ENCODE results near the gene MRPL49.
A peak's percentile ranks its signal among the peaks of the same experiment; 100 is the strongest.

Gene MRPL49

GRCh38 chr11:65110354-65110861 is 11.7 kb upstream of the MRPL49 start:
- H3K79me2 ChIP-seq (ENCODE audit: control insufficient read depth, insufficient read depth, low read length), result no peaks in the 10 kb centered on the region
- no peaks in the 10 kb centered on the region for H3K36me3 ChIP-seq (ENCODE audit: control insufficient read depth, insufficient read depth, low read length)
- H3K18ac ChIP-seq (ENCODE audit: low read length), result no peak overlapping the region
- no peak overlapping the region for H2AK5ac ChIP-seq (ENCODE audit: low read length)
- no peak overlapping the region for H2BK15ac ChIP-seq (replicated peaks; ENCODE audit: low read depth)
- no peak overlapping the region for H4K5ac ChIP-seq (ENCODE audit: low read length)
- no CpG with 5 or more reads among the region's 18 CpGs for WGBS (ENCODE audit: extremely low coverage, insufficient coverage, low lambda C conversion rate)
- no peak overlapping the region for H3K4me2 ChIP-seq (ENCODE audit: low read length)
- H3K4me1 ChIP-seq (ENCODE audit: control insufficient read depth, low read depth, low read length), result peaks cover 3% of the 10 kb centered on the region
- H3K4me3 ChIP-seq (ENCODE audit: low read length), result no peak overlapping the region
- no peak overlapping the region for H4K8ac ChIP-seq (ENCODE audit: low read depth, low read length)
- H3K27me3 ChIP-seq (ENCODE audit: insufficient read depth, low read length, poor library complexity), result no peaks in the 10 kb centered on the region
- H2BK5ac ChIP-seq (ENCODE audit: low read length), result no peak overlapping the region
- no peaks in the 10 kb centered on the region for H3K79me1 ChIP-seq (ENCODE audit: low read length)
- DNase-seq, result peak; percentile 88
- H3K56ac ChIP-seq (ENCODE audit: low read length), result no peak overlapping the region
- H2BK120ac ChIP-seq (ENCODE audit: low read depth, low read length), result no peak overlapping the region
- no peak overlapping the region for H3K27ac ChIP-seq (ENCODE audit: low read depth, low read length)
- H3K23ac ChIP-seq (ENCODE audit: low read length), result no peak overlapping the region
- H3K9ac ChIP-seq (ENCODE audit: low read length), result no peak overlapping the region
- no peak overlapping the region for H3K4ac ChIP-seq (ENCODE audit: low read depth, low read length)

DNA sequence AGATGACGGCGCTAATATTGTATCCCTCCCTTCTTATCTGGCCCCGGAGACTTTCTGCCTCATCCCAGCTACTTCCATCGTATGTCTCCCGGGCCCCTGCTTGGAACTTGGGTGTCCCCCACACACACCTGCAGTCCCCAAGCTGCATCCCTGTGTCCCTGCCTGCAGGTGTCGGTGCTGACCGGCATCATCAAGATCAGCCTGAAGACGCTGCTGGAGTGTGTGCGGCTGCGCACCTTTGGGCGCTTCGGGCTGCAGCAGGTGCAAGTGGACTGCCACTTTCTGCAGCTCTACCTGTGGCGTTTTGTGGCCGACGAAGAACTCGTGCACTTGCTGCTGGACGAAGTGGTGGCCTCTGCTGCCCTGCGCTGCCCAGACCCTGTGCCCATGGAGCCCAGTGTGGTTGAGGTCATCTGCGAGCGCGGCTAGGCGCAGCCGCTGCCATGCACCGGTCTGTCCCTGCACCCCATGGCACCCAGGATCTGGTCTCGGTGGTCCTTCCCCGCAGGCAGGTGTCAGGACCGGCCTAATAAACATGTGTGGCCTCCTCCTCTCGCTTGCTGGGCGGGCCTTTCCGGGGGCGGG is 10.9 kb upstream of the MRPL49 start:
- no peak overlapping the region for H4K5ac ChIP-seq (ENCODE audit: low read length)
- peaks cover 3% of the 10 kb centered on the region for H3K4me1 ChIP-seq (ENCODE audit: control insufficient read depth, low read depth, low read length)
- no peaks in the 10 kb centered on the region for H3K36me3 ChIP-seq (ENCODE audit: control insufficient read depth, insufficient read depth, low read length)
- H3K27ac ChIP-seq (ENCODE audit: low read depth, low read length), result no peak overlapping the region
- no peak overlapping the region for H3K56ac ChIP-seq (ENCODE audit: low read length)
- H3K4me3 ChIP-seq (ENCODE audit: low read length), result no peak overlapping the region
- H3K4me2 ChIP-seq (ENCODE audit: low read length), result no peak overlapping the region
- H3K18ac ChIP-seq (ENCODE audit: low read length), result no peak overlapping the region
- no peak overlapping the region for H2BK5ac ChIP-seq (ENCODE audit: low read length)
- no peak overlapping the region for H2AK5ac ChIP-seq (ENCODE audit: low read length)
- no peak overlapping the region for H2BK15ac ChIP-seq (replicated peaks; ENCODE audit: low read depth)
- H3K9ac ChIP-seq (ENCODE audit: low read length), result no peak overlapping the region
- H3K27me3 ChIP-seq (ENCODE audit: insufficient read depth, low read length, poor library complexity), result no peaks in the 10 kb centered on the region
- H4K8ac ChIP-seq (ENCODE audit: low read depth, low read length), result no peak overlapping the region
- no peak overlapping the region for H2BK120ac ChIP-seq (ENCODE audit: low read depth, low read length)
- H3K4ac ChIP-seq (ENCODE audit: low read depth, low read length), result no peak overlapping the region
- H3K79me1 ChIP-seq (ENCODE audit: low read length), result peaks cover 3% of the 10 kb centered on the region
- DNase-seq, result no peak
- WGBS (ENCODE audit: extremely low coverage, insufficient coverage, low lambda C conversion rate), result no CpG with 5 or more reads among the region's 31 CpGs
- no peak overlapping the region for H3K23ac ChIP-seq (ENCODE audit: low read length)
- peaks cover under 1% of the 10 kb centered on the region for H3K79me2 ChIP-seq (ENCODE audit: control insufficient read depth, insufficient read depth, low read length)

DNA sequence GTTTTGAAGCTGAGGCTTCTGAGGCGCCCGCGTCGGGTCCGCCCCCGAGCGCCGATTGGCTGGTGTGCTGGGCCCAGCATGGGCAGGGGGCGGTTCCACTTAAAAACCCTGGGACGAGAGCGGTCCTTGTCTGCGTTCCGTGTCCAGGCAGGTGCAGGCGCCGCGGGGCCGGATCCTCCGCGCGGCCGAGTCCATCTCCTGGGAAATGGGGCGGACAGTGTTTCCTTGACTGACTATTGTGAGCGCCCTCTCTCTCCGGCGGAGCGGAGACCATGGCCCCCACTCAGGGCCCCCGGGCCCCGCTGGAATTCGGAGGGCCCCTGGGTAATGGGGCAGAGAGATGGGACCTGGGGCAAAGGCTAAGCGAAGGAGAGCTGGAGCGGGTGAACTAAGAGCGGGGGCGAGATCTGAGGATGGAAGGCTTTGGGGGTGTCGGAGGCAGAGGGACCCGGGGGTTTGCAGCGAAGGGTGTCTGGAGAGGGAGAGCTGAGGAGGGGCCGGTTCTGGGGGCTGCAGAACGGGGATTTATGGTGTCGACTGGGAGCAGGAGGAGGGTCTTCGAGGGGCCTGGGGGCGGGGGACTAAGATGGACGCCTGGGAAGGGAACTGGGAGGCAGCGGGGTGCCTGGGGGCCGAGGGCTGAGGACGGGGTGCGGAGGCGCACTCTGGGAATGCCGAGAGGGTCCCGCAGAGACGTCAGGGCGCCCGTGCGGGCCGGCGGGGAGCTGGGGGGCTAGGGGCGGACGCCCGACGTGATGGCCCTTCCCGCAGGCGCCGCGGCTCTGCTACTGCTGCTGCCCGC is 10.2 kb upstream of the MRPL49 start, which contains the start of gene TM7SF2:
TSS of gene TM7SF2 (plus strand) at position 129 of the 802 bp plus-strand sequence. CDS start at position 273, 144 bp downstream.
- Histone ChIP-seq H3K27me3 (ENCODE audit: insufficient read depth, low read length, poor library complexity) (no peaks in the 10 kb centered on the region), H3K79me1 (ENCODE audit: low read length) (peaks cover 8% of the 10 kb centered on the region), H2BK120ac (ENCODE audit: low read depth, low read length) (no peak within 1 kb of the TSS), H3K9ac (ENCODE audit: low read length) (peak within 1 kb of the TSS; percentile 81), H3K18ac (ENCODE audit: low read length) (peak within 1 kb of the TSS; percentile 22), H3K23ac (ENCODE audit: low read length) (no peak within 1 kb of the TSS), H3K56ac (ENCODE audit: low read length) (peak within 1 kb of the TSS; percentile 69), H3K4me3 (ENCODE audit: low read length) (peak within 1 kb of the TSS; percentile 55), H4K8ac (ENCODE audit: low read depth, low read length) (no peak within 1 kb of the TSS), H2BK5ac (ENCODE audit: low read length) (no peak within 1 kb of the TSS), H2BK15ac (replicated peaks; ENCODE audit: low read depth) (no peak within 1 kb of the TSS), H2AK5ac (ENCODE audit: low read length) (no peak within 1 kb of the TSS), H3K36me3 (ENCODE audit: control insufficient read depth, insufficient read depth, low read length) (no peaks in the 10 kb centered on the region), H4K5ac (ENCODE audit: low read length) (no peak within 1 kb of the TSS), H3K4me1 (ENCODE audit: control insufficient read depth, low read depth, low read length) (peaks cover 3% of the 10 kb centered on the region), H3K27ac (ENCODE audit: low read depth, low read length) (peak within 1 kb of the TSS; percentile 63), H3K4ac (ENCODE audit: low read depth, low read length) (peak within 1 kb of the TSS; percentile 49), H3K4me2 (ENCODE audit: low read length) (peak within 1 kb of the TSS; percentile 88), H3K79me2 (ENCODE audit: control insufficient read depth, insufficient read depth, low read length) (peaks cover 6% of the 10 kb centered on the region)
- peak; percentile 97 for DNase-seq
- WGBS (ENCODE audit: extremely low coverage, insufficient coverage, low lambda C conversion rate), result no CpG with 5 or more reads among the region's 64 CpGs

GRCh38 chr11:65112546-65113360 is 9.4 kb upstream of the MRPL49 start:
- H3K4ac ChIP-seq (ENCODE audit: low read depth, low read length), result peak overlapping the region; percentile 49
- no peak overlapping the region for H2BK120ac ChIP-seq (ENCODE audit: low read depth, low read length)
- H3K79me1 ChIP-seq (ENCODE audit: low read length), result peaks cover 8% of the 10 kb centered on the region
- peak overlapping the region; percentile 88 for H3K4me2 ChIP-seq (ENCODE audit: low read length)
- no peak overlapping the region for H3K4me3 ChIP-seq (ENCODE audit: low read length)
- peak overlapping the region; percentile 81 for H3K9ac ChIP-seq (ENCODE audit: low read length)
- peak overlapping the region; percentile 22 for H3K18ac ChIP-seq (ENCODE audit: low read length)
- H2BK15ac ChIP-seq (replicated peaks; ENCODE audit: low read depth), result no peak overlapping the region
- H2BK5ac ChIP-seq (ENCODE audit: low read length), result no peak overlapping the region
- WGBS (ENCODE audit: extremely low coverage, insufficient coverage, low lambda C conversion rate), result no CpG with 5 or more reads among the region's 57 CpGs
- peak overlapping the region; percentile 55 for H3K23ac ChIP-seq (ENCODE audit: low read length)
- peak overlapping the region; percentile 69 for H3K56ac ChIP-seq (ENCODE audit: low read length)
- H3K4me1 ChIP-seq (ENCODE audit: control insufficient read depth, low read depth, low read length), result peaks cover 3% of the 10 kb centered on the region
- DNase-seq, result peak; percentile 65
- H4K8ac ChIP-seq (ENCODE audit: low read depth, low read length), result no peak overlapping the region
- H3K27ac ChIP-seq (ENCODE audit: low read depth, low read length), result peak overlapping the region; percentile 63
- H3K79me2 ChIP-seq (ENCODE audit: control insufficient read depth, insufficient read depth, low read length), result peaks cover 6% of the 10 kb centered on the region
- H4K5ac ChIP-seq (ENCODE audit: low read length), result no peak overlapping the region
- H3K36me3 ChIP-seq (ENCODE audit: control insufficient read depth, insufficient read depth, low read length), result no peaks in the 10 kb centered on the region
- no peaks in the 10 kb centered on the region for H3K27me3 ChIP-seq (ENCODE audit: insufficient read depth, low read length, poor library complexity)
- no peak overlapping the region for H2AK5ac ChIP-seq (ENCODE audit: low read length)

DNA sequence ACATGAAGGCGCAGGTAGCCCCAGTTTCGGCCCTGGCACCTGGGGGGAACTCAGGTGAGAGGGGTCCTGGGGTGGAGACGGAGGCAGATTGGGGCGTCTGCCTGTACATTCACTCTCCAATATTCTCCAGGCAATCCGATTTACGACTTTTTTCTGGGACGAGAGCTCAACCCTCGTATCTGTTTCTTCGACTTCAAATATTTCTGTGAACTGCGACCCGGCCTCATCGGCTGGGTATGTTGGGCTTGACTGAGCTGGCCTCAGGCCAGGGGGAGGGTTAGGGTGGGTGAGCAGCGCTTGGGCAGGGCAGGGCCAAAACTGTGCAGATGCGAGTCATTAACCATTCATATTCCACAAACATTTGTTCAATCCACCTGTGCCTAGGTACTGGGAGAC is 8.8 kb upstream of the MRPL49 start:
- Histone ChIP-seq H3K36me3 (ENCODE audit: control insufficient read depth, insufficient read depth, low read length) (no peaks in the 10 kb centered on the region), H3K9ac (ENCODE audit: low read length) (peak overlapping the region; percentile 34), H2BK5ac (ENCODE audit: low read length) (no peak overlapping the region), H3K79me2 (ENCODE audit: control insufficient read depth, insufficient read depth, low read length) (peaks cover 6% of the 10 kb centered on the region), H3K23ac (ENCODE audit: low read length) (no peak overlapping the region), H3K4me1 (ENCODE audit: control insufficient read depth, low read depth, low read length) (peaks cover 3% of the 10 kb centered on the region), H2BK15ac (replicated peaks; ENCODE audit: low read depth) (no peak overlapping the region), H3K4me3 (ENCODE audit: low read length) (no peak overlapping the region), H3K4ac (ENCODE audit: low read depth, low read length) (no peak overlapping the region), H3K27me3 (ENCODE audit: insufficient read depth, low read length, poor library complexity) (no peaks in the 10 kb centered on the region), H3K18ac (ENCODE audit: low read length) (no peak overlapping the region), H3K79me1 (ENCODE audit: low read length) (peaks cover 8% of the 10 kb centered on the region), H2AK5ac (ENCODE audit: low read length) (no peak overlapping the region), H3K56ac (ENCODE audit: low read length) (peak overlapping the region; percentile 49), H2BK120ac (ENCODE audit: low read depth, low read length) (no peak overlapping the region), H3K4me2 (ENCODE audit: low read length) (no peak overlapping the region), H3K27ac (ENCODE audit: low read depth, low read length) (no peak overlapping the region), H4K8ac (ENCODE audit: low read depth, low read length) (no peak overlapping the region), H4K5ac (ENCODE audit: low read length) (no peak overlapping the region)
- DNase-seq, result no peak
- no CpG with 5 or more reads among the region's 14 CpGs for WGBS (ENCODE audit: extremely low coverage, insufficient coverage, low lambda C conversion rate)

Data from mesendoderm (in vitro differentiated cells).